ENCODE data around the gene VAMP2.

DNA sequence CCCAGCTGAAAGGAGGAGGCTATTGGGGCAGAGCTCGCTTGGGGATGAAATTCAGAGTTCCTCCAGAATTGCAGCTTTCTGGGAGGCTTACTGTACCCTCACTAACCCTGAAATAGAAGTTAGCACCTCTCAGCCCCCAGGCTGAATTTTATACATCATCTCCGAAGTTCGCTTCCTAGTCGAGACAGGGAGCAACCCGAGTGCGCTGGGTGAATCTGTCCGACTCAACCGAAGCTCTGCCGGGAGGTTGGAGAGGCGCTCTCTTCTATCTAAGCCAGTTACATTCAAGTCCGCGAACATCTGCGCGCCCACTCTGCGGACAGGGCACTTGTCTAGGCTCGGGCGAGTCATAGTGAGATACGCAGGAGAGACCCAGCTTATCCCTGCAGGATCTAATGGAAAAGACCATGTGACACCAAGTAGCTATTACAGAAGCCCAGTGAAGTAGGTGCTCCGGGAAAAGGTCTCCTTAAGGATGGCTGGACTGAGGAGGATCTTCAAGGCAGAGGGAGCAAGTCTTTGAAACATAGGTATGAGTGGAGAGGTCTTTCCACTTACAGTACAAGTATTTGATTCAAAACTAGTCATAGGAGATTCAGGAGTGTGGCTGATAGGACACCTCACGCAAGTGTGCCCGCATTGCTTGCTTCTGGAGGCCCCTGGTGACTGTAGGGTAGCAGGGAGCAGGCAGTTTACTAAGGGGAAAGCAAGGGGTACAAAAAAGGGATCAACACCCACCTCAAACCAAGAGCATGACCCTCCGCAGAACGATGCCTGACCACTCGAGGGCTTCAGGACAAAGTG lies 38.2 kb downstream of the VAMP2 start:
- no peak for TF ChIP-seq EZH2 (IDR thresholded peaks at IDR 0.05; ENCODE audit: borderline replicate concordance, insufficient read depth, low read depth, low read length, poor library complexity, severe bottlenecking)
- TF ChIP-seq CTCF (IDR thresholded peaks at IDR 0.05): no peak

All from B cell (primary cell).